ENCODE measurements around the gene DYSF.

DYSF gene

GRCh38 chr2:71456617-71457016, 3.3 kb downstream of the DYSF start:
- no peak for DNase-seq

- no peak for DNase-seq
These were observed 4.0 kb downstream of the DYSF start for GRCh38 chr2:71457123-71457915.

- no peak for DNase-seq
These were observed 4.6 kb downstream of the DYSF start for GRCh38 chr2:71457923-71458322.

- DNase-seq: peak in 1 of 56 donors; percentile 9
These were observed 5.2 kb downstream of the DYSF start for GRCh38 chr2:71458413-71459083.

- DNase-seq: no peak
These were observed 5.7 kb downstream of the DYSF start for GRCh38 chr2:71459084-71459431.

GRCh38 chr2:71460056-71460455, 6.7 kb downstream of the DYSF start:
- DNase-seq: no peak

- DNase-seq: peak in 1 of 56 donors; percentile 9
These were observed 7.4 kb downstream of the DYSF start for GRCh38 chr2:71460595-71461303.

- DNase-seq: no peak
These were observed 7.9 kb downstream of the DYSF start for GRCh38 chr2:71461304-71461671.

- DNase-seq: no peak
These were observed 8.8 kb downstream of the DYSF start for GRCh38 chr2:71462056-71462605.

GRCh38 chr2:71462641-71463341, 9.4 kb downstream of the DYSF start:
- DNase-seq: no peak

GRCh38 chr2:71463342-71463654, 9.9 kb downstream of the DYSF start:
- DNase-seq: no peak

GRCh38 chr2:71464389-71464788, 11.0 kb downstream of the DYSF start:
- DNase-seq: no peak

- DNase-seq: no peak
These were observed 12.0 kb downstream of the DYSF start for GRCh38 chr2:71465356-71465755.

- DNase-seq: no peak
These were observed 12.6 kb downstream of the DYSF start for GRCh38 chr2:71465961-71466300.

- no peak for DNase-seq
These were observed 13.2 kb downstream of the DYSF start for GRCh38 chr2:71466301-71467179.

GRCh38 chr2:71467180-71467815, 13.9 kb downstream of the DYSF start:
- DNase-seq: no peak

GRCh38 chr2:71468279-71469015, 15.1 kb downstream of the DYSF start:
- no peak for DNase-seq

GRCh38 chr2:71469403-71470398, 16.3 kb downstream of the DYSF start:
- DNase-seq: no peak

Data from amygdala (tissue), 56 donors.